Measurements from ENCODE around the gene ALDOB. TPM values are rescaled to one million over a fixed set of nuclear protein-coding genes. Genes with fewer than 3 reads are reported as not detected.
"Not testable (repeated sequence)": the region's sequence is repeated elsewhere in the genome, so short reads cannot be mapped to it uniquely, and the experiment has no call there.

Gene ALDOB
- total RNA-seq, 1 experiment from 2014 or later, result not detected

DNA sequence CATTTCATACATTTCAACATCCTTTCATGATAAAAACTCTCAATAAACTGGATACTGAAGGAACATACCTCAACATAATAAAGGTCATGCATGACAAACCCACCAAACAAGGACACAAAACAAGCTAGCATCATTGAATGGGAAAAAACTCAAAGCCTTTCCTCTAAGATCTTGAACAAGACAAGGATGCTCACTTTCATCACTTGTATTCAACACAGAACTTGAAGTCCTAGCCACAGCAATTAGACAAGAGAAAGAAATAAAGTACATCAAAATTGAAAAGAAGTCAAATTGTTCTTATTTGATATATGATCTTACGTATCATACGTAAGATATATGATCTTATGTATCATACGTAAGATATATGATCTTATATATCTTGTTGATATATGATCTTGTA lies 42.4 kb downstream of the ALDOB start:
- no peak for DNase-seq (ENCODE audit: extremely low read depth, low read depth)

DNA sequence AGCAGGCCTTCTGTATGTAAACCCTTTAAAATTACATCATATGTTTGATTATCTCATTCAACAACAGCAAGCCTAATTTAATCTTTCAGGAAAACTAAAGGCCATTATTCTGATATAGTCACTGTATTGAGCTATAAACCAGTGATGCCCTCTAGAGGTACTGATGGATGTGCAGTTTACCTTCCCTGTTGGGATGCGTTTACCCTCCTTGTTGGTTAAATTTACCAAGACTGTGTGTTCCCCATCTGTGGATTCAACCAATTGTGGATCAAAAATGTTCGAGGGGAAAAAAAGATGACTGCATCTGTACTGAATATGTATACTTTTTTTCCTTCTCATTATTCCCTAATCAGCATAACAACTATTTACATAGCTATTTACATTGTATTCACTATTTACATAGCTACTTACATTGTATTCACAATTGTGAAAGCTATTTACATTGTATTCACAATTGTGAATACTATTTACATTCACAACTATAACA lies 47.0 kb downstream of the ALDOB start:
- DNase-seq (ENCODE audit: extremely low read depth, low read depth), result no peak

DNA sequence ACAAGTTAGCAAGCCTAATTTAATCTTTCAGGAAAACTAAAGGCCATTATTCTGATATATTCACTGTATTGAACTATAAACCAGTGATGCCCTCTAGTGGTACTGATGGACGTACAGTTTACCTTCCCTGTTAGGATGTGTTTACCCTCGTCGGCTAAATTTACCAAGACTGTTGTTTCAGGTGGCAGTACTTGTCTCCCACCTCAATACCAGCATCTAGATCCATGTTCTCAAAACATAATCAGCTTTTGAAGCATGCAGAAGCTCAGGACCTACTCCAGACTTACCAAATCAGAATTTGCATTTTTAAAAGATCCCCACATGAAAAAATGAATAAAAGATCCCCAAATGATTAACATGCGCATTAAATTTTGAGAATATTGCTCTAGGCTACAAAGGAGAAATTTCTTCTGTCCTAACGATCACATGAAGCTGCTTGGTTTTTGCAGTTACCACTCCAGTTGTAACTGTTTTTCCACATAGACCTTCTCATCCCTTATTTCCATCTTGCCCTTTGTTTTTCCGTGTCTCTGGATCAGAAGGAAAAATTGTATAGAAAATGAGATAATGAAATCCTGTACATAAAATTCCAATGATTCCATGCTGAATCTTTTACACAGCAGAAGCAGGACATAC lies 47.6 kb downstream of the ALDOB start:
- peak; percentile 67 for DNase-seq (ENCODE audit: extremely low read depth, low read depth)

DNA sequence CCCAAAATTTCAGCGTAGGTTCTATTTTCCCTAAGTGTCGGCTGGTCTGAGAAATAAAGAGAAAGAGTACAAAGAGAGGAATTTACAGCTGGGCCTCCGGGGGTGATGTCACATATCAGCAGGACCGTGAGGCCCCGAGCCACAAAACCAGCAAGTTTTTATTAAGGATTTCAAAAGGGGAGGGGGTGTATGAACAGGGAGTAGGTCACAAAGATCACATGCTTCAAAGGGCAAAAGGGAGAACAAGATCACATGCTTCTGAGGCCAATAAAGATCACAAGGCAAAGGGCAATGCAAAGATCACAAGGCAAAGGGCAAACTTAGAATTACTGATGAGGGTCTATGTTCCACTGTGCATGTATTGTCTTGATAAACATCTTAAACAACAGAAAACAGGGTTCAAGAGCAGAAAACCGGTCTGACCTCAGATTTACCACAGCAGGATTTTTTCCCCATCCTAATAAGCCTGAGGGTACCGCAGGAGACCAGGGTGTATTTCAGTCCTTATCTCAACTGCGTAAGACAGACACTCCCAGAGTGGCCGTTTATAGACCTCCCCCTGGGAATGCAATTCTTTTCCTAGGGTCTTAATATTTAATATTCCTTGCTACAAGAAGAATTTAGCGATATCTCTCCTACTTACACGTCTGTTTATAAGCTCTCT lies 50.6 kb downstream of the ALDOB start, which contains the start of gene BAAT:
TSS of gene BAAT (minus strand) at position 134 of the 664 bp plus-strand sequence. CDS start 13,602 bp downstream, outside the sequence.
- not testable (repeated sequence) for DNase-seq (ENCODE audit: extremely low read depth, low read depth)

DNA sequence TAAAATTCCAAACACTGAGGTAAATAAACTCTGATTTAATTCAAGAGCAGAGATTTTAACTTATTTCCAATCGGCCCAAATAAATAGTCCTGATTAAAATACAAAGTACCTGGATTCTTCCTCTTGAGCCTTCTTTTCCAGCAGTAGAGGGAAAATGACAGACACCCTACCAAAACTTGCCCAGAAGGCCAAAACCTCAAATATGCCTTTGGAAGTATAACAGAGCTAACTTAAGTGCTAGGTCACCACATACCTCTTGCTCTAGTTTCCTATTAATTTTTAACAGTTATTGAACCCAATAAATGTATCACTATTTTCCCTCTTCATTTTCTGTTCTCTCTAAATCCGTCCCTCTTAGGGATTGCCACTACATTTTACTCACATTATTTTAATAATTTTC lies 52.2 kb downstream of the ALDOB start:
- DNase-seq (ENCODE audit: extremely low read depth, low read depth), result no peak

DNA sequence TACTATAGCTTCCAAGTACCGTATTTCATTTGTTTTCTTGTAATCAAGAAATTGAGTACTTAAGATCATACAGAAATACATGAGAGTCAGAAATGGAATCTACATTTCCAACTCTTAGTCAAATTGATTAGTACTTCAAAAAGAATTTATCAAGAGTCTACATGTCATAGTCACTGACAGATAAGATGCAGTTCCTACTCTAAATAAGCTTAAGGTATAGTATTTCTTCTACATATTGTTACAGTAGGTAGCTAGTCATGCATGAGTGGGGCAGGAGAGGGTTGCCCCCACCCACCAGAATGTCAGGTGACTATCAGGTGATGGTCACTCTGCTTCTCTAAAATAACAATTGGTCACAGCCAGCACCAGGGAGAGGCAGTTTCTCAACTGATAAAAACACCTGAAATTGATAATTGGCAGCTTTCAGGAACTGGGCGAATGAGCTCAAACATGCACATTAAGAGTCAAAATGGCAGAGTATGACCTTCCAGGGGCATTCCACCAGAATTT lies 53.7 kb downstream of the ALDOB start:
- no peak for DNase-seq (ENCODE audit: extremely low read depth, low read depth)

DNA sequence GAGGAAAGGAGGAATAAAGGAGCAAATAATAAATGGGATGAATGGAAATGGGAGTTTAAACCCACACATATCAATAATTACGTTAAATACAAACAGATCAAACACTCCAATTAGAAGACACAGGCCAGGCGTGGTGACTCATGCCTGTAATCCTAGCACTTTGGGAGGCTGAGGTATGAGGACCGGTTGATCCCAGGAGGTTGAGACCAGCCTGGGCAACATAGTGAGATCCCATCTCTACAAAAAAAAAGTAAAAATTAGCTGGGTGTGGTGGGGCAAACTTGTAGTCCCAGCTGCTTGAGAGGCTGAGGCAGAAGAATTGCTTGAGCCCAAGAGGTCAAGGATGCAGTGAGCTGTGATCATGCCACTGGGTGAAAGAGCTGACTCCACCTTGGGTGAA lies 54.5 kb downstream of the ALDOB start:
- no peak for DNase-seq (ENCODE audit: extremely low read depth, low read depth)

DNA sequence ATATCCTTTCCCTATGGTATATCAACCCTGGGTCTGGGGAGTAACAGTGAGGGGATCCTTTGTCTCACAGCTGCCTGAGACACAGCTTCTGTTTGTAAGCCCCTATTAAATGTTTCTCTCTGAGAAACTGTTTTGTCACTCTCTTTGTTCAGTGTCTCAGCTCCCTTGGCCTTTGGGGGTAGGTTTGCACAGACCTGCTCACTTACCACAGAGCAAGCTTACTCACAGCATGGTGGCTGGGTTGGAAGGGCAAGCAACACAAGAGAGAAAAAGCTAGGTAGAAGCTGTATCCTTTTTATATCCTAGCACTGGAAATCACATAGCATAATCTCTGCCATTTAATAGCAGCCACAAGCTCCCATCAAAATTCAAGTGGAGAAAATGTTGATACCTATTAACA lies 55.3 kb downstream of the ALDOB start:
- no peak for DNase-seq (ENCODE audit: extremely low read depth, low read depth)

DNA sequence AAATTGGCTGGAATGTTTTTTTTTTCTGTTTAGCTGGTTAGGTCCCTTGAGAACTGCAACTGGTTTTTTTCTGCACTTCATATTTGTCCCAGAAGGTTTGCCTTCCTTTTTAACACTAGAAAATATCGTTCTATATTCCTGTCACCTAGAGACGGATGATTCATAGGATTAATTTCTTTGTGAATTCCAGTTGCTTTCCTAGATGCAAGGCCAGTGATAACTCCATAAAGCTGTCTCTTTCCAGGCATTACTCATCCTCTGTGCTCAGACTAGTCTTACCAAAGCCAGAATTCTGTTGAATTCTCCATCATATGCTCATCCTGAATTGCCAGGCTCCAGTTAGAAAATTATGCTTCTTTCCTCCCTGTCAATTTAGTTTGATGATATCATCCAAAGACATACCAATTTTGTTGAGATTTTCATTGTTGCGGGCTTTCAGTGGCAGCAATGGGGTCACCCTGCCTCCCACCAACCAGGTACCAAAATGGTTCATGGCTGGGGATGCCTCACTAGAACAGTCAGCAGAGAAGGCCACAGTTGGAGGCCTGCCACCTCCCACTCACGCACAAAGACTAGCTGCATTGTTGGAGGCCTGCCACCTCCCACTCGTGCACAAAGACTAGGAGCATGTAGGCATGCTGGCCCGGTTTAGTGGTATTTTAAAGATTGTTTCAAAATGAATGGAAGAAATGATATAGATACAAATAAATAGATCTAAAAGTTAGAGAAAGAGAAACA lies 59.3 kb downstream of the ALDOB start:
- no peak for DNase-seq (ENCODE audit: extremely low read depth, low read depth)

DNA sequence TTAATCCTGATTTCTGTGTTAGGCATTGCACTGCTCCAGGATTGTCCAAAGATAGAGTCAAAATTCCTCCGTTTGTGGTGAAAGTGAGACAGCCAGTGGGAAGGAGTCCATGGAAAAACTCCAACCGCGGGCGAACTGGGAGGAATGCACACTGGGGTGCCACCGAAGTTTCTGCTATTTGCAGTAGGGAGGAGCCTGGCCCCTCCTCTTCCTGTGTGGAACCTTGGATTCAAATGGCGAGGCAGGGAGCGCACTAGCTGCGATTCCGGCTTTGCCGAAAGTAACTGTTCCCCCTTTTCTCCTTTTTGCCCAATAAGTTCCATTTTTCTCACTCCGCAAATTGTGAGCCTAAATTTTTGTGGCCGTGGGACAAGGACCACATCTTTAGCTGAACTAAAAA lies 60.0 kb downstream of the ALDOB start:
- DNase-seq (ENCODE audit: extremely low read depth, low read depth), result no peak

DNA sequence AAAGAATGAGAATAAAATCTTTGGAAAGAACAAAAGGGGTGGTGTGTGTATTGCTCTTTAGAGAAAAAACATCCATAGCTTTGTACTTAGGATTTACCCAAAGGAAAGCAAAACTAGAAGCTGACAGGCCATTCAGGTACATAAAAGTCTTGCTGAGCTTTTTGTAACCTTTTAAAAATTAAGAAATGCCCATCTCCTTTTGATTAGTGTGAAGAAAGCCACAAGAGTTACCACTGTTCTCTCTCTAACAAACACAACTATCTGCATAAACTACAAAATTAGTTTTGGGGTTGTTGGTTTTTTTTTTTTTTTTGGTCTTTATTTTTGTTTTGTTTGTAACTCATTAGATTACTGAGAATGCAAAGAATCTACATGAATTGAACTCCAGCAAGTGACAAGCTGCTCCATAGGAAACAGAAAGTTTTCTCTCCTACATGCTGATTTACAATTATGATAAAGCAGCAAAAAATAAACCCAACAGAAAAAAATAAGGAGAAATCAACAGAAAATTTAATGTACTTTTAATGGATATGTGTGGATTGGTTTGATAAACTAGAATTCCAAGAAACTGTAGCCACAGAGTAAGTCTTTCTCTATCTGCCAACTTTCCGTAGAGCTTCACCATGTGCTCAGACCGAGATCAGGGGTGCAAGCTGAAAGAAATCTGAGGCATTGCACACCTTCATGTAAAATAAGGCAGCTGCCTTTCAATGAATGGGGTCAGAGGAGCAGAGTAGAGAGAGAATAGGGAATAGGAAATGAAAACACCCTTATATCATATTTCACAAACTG lies 63.1 kb downstream of the ALDOB start:
- no peak for DNase-seq (ENCODE audit: extremely low read depth, low read depth)

DNA sequence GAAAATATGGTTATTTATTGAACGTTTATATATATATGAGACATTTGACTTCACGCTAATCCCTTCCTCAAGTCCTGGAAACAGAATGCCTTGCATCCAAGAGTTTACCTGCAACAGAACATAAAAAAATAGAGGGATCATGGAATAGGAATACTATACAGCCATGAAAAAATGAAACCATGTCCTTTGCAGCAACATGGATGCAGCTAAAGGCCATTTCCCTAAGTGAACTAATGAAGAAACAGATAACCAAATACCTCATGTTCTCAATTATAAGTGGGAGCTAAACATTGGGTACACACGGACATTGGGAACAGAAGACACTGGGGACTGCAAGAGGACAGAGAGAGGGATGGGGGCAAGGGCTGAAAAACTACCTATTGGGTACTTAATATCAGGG lies 63.8 kb downstream of the ALDOB start:
- no peak for DNase-seq (ENCODE audit: extremely low read depth, low read depth)

Small RNA genes within 50 kb of the gene (small RNA-seq; reads per million reads assigned to genes)
- 0 reads per million in 2 experiments for gene AL353621.2

Other genes with a start within 250 kb of the ALDOB start
- 0.10 and 0.14 TPM in 2 replicates for gene BAAT, start 50.8 kb downstream of the ALDOB start, total RNA-seq (2014; rRNA removed; shearing (Covaris generic))
- gene MRPL50, start 37.2 kb downstream of the ALDOB start, total RNA-seq (2014; rRNA removed; shearing (Covaris generic)), result 33.9 and 34.7 TPM in 2 replicates
- 14.1 and 17.6 TPM in 2 replicates for gene ZNF189, start 36.9 kb downstream of the ALDOB start, total RNA-seq (2014; rRNA removed; shearing (Covaris generic))
- gene RNF20, start 98.1 kb upstream of the ALDOB start, total RNA-seq (2014; rRNA removed; shearing (Covaris generic)), result 32.1 and 37.6 TPM in 2 replicates
- not detected in 2 replicates for gene PPP3R2, start 159.2 kb upstream of the ALDOB start, total RNA-seq (2014; rRNA removed; shearing (Covaris generic))